ENCODE measurements around the gene RRP8. TPM values are rescaled to one million over a fixed set of nuclear protein-coding genes. Genes with fewer than 3 reads are reported as not detected.

Gene RRP8
- total and polyA plus RNA-seq, 2 experiments from 2014 or later = 15.3 to 26.1 TPM

DNA sequence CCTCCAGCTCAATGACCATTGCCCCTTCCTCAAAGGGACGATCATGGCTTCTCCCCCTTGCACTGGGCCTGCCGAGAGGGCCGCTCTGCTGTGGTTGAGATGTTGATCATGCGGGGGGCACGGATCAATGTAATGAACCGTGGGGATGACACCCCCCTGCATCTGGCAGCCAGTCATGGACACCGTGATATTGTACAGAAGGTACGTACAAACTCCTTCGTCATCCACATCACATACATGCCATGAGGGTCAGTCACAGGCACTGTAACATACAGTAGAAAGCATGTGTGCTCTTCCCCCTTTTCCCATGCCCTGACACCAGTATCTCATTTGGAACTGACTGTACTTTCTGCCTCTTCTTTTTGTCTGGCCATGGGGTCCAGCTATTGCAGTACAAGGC lies 4.6 kb upstream of the RRP8 start:
- Histone ChIP-seq H3K79me2 (peaks cover 62% of the 10 kb centered on the region), H3K4me2 (peak overlapping the region; percentile 87), H3K27ac (peak overlapping the region; percentile 98), H3K9me3 (ENCODE audit: low read depth) (no peaks in the 10 kb centered on the region), H3K4me1 (ENCODE audit: insufficient read depth) (peaks cover 27% of the 10 kb centered on the region), H3K36me3 (replicated peaks; ENCODE audit: insufficient read depth, low read depth) (no peaks in the 10 kb centered on the region), H3K9me2 (replicated peaks; ENCODE audit: insufficient read depth) (no peaks in the 10 kb centered on the region), H3K4me3 (no peak overlapping the region), H3K27me3 (no peaks in the 10 kb centered on the region), H4K20me1 (ENCODE audit: insufficient read depth, poor library complexity, severe bottlenecking) (no peaks in the 10 kb centered on the region), H2AFZ (no peak overlapping the region)
- 93% methylated on average over 9 of the region's 9 CpGs for WGBS (ENCODE audit: low lambda C conversion rate, missing lambda C conversion rate)
- no peak for DNase-seq (ENCODE audit: low spot score)
- TF ChIP-seq, protein P1, sequence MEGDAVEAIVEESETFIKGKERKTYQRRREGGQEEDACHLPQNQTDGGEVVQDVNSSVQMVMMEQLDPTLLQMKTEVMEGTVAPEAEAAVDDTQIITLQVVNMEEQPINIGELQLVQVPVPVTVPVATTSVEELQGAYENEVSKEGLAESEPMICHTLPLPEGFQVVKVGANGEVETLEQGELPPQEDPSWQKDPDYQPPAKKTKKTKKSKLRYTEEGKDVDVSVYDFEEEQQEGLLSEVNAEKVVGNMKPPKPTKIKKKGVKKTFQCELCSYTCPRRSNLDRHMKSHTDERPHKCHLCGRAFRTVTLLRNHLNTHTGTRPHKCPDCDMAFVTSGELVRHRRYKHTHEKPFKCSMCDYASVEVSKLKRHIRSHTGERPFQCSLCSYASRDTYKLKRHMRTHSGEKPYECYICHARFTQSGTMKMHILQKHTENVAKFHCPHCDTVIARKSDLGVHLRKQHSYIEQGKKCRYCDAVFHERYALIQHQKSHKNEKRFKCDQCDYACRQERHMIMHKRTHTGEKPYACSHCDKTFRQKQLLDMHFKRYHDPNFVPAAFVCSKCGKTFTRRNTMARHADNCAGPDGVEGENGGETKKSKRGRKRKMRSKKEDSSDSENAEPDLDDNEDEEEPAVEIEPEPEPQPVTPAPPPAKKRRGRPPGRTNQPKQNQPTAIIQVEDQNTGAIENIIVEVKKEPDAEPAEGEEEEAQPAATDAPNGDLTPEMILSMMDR (IDR thresholded peaks at IDR 0.05; ENCODE audit: poor library complexity) = no peak
- TF ChIP-seq EZH2phosphoT487 (IDR thresholded peaks at IDR 0.05; ENCODE audit: low read depth, severe bottlenecking, unreplicated experiment) (no peak), EZH2 (IDR thresholded peaks at IDR 0.05; ENCODE audit: borderline replicate concordance) (no peak)

DNA sequence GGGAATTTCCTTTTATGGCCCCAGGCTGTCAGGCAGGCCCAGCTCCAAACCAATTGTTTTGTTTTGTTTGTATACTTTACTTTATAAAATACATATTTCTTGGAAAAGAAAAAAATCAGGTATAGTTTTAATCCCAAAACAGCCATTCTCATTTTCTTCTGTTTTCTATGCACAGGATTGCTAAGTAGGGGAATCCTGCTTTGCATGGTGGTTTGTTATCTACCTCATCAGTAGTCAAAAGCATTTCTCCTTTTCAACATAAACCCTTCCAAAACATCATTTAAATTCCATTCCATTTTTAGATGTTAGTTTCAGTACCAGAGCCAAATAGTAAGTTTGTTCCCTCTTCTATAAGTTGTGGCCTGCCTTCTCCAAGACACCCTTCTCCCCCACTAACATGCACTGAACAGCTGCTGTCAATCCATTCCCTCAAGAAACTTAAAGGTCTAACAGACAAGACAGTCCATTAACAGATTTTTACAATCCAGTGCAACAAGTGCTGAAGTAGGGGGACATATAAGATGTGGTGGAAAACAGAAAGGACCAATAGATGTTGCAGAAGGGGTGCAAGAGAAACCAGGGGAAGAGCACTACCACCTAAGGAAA lies 3.9 kb upstream of the RRP8 start:
- TF ChIP-seq EZH2 (IDR thresholded peaks at IDR 0.05; ENCODE audit: borderline replicate concordance) = no peak
- TF ChIP-seq EZH2phosphoT487 (IDR thresholded peaks at IDR 0.05; ENCODE audit: low read depth, severe bottlenecking, unreplicated experiment) = no peak
- TF ChIP-seq, protein P1 (IDR thresholded peaks at IDR 0.05; ENCODE audit: poor library complexity) = no peak
- no peak overlapping the region for H3K4me3 ChIP-seq
- peaks cover 70% of the 10 kb centered on the region for H3K79me2 ChIP-seq
- no peaks in the 10 kb centered on the region for H4K20me1 ChIP-seq (ENCODE audit: insufficient read depth, poor library complexity, severe bottlenecking)
- DNase-seq (ENCODE audit: low spot score) = no peak
- H3K27ac ChIP-seq = peak overlapping the region; percentile 98
- H3K4me1 ChIP-seq (ENCODE audit: insufficient read depth) = peaks cover 32% of the 10 kb centered on the region
- H3K36me3 ChIP-seq (replicated peaks; ENCODE audit: insufficient read depth, low read depth) = no peaks in the 10 kb centered on the region
- no peaks in the 10 kb centered on the region for H3K9me3 ChIP-seq (ENCODE audit: low read depth)
- H3K27me3 ChIP-seq = no peaks in the 10 kb centered on the region
- H2AFZ ChIP-seq = no peak overlapping the region
- no peaks in the 10 kb centered on the region for H3K9me2 ChIP-seq (replicated peaks; ENCODE audit: insufficient read depth)
- H3K4me2 ChIP-seq = peak overlapping the region; percentile 87

DNA sequence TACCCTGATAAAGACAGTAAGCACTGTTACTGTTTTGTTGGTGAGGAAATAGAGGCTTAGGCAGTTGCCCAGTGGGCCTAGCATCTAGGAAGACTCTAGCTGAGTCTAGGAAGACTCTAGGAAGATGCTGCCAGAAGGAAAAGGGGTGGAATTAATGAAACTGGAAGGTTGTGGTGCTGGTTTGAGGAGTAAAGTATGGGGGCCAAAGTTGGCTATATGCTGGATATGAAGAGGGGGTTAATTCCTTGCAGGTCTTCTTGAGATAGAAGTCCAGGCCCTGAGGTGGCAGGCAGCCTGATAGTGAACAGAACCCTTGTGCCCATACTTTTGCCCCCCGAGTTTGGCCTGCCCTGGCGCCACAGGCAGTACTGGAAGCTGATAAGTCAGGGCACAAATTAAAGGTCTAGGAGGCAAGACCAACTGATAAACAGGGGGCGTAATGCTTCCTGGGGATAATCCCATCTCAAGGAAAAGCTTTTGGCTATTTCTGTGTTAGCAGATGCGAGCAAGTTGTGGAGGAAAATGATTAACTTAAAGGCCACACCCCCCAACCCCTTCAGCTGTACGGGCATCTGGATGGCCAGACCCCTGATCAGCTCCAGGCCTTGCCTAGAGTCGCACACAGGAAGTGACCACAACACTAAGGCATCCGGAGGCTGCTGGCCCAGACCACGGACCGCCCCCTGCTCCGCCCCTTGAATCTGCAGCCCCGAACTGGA lies 3.2 kb upstream of the RRP8 start:
- Histone ChIP-seq H3K9me3 (ENCODE audit: low read depth) (no peaks in the 10 kb centered on the region), H3K4me3 (no peak overlapping the region), H3K9me2 (replicated peaks; ENCODE audit: insufficient read depth) (no peaks in the 10 kb centered on the region), H3K27ac (peak overlapping the region; percentile 98), H4K20me1 (ENCODE audit: insufficient read depth, poor library complexity, severe bottlenecking) (no peaks in the 10 kb centered on the region), H3K36me3 (replicated peaks; ENCODE audit: insufficient read depth, low read depth) (no peaks in the 10 kb centered on the region), H2AFZ (no peak overlapping the region), H3K4me2 (peak overlapping the region; percentile 87), H3K79me2 (peaks cover 76% of the 10 kb centered on the region), H3K27me3 (no peaks in the 10 kb centered on the region), H3K4me1 (ENCODE audit: insufficient read depth) (peaks cover 38% of the 10 kb centered on the region)
- TF ChIP-seq, protein P1 (IDR thresholded peaks at IDR 0.05; ENCODE audit: poor library complexity) = no peak
- TF ChIP-seq EZH2phosphoT487 (IDR thresholded peaks at IDR 0.05; ENCODE audit: low read depth, severe bottlenecking, unreplicated experiment) = no peak
- no peak for TF ChIP-seq EZH2 (IDR thresholded peaks at IDR 0.05; ENCODE audit: borderline replicate concordance)
- WGBS (ENCODE audit: low lambda C conversion rate, missing lambda C conversion rate) = 9% methylated on average over 11 of the region's 11 CpGs
- peak; percentile 96 for DNase-seq (ENCODE audit: low spot score)
